ENCODE results near the gene RASL10B. TPM values are rescaled to one million over a fixed set of nuclear protein-coding genes. Genes with fewer than 3 reads are reported as not detected.

The RASL10B gene
- total RNA-seq, 1 donor from 2014 or later: 1.9 TPM

DNA sequence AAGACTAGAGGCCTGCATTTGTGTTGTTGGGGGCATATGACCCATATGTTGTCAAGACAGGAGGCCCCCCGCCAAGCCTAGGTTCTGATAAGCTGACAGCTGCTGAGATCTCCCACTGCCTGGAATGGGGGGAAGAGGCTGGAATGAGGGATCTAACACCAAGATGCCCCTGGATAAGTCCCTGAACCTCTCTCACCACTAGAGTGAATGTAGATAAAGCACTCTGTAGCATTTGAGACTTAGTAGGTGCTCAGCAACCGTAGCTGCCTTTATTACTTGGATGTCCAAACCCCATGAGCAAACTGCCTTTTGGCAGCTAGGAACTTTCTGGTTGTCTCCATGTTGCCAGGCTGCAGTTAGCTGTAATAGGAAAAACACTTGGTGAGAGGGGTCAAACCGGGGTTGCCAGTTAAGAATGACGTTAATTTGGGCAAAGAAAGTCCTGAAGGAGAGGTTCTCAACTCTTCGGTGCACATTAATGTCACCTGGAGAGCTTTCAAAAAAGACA lies 4.4 kb upstream of the RASL10B start:
- H3K4me3 ChIP-seq: no peak overlapping the region
- no peak for TF ChIP-seq CTCF (IDR thresholded peaks at IDR 0.05)
- ATAC-seq: no peak
- intact Hi-C loops (cut with DNase I): no loop called here
- H3K36me3 ChIP-seq: peaks cover 52% of the 10 kb centered on the region
- no peak for DNase-seq
- H3K27me3 ChIP-seq (ENCODE audit: low read depth): no peaks in the 10 kb centered on the region
- peaks cover 12% of the 10 kb centered on the region for H3K4me1 ChIP-seq
- H3K27ac ChIP-seq: no peak overlapping the region
- no peaks in the 10 kb centered on the region for H3K9me3 ChIP-seq

- Histone ChIP-seq H3K27ac (no peak overlapping the region), H3K36me3 (peaks cover 48% of the 10 kb centered on the region), H3K4me3 (no peak overlapping the region), H3K9me3 (no peaks in the 10 kb centered on the region), H3K4me1 (peaks cover 17% of the 10 kb centered on the region), H3K27me3 (ENCODE audit: low read depth) (no peaks in the 10 kb centered on the region)
- DNase-seq: no peak
- intact Hi-C loops (cut with DNase I): no loop called here
- no peak for ATAC-seq
- TF ChIP-seq CTCF (IDR thresholded peaks at IDR 0.05): no peak
Measured at GRCh38 chr17:35727635-35728034, 3.8 kb upstream of the RASL10B start.

DNA sequence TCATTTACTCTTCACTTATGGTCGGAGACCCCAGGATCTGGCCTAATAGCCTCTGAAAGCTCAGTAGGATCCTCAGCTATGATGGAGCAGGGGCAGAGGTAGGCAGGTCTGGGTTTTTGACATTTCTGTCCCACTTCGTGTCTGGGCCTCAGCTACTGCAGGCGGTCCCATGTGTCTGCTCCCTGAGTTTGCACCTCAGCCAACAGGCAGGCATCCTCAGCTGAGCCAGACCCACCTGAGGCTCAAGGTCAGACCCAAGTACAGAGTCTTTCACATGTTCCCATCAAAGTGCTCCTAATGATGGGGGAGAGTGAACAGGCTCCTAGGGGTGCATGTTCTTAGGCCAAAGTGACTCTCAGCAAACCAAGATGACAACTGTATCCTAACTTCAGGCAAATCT lies 2.9 kb upstream of the RASL10B start:
- ATAC-seq (no peak), DNase-seq (no peak)
- intact Hi-C loops (cut with DNase I): no loop called here
- no peak for TF ChIP-seq CTCF (IDR thresholded peaks at IDR 0.05)
- H3K27me3 ChIP-seq (ENCODE audit: low read depth): no peaks in the 10 kb centered on the region
- H3K9me3 ChIP-seq: no peaks in the 10 kb centered on the region
- peaks cover 17% of the 10 kb centered on the region for H3K4me1 ChIP-seq
- no peak overlapping the region for H3K4me3 ChIP-seq
- H3K27ac ChIP-seq: no peak overlapping the region
- H3K36me3 ChIP-seq: peaks cover 39% of the 10 kb centered on the region

- TF ChIP-seq CTCF (IDR thresholded peaks at IDR 0.05): no peak
- no peaks in the 10 kb centered on the region for H3K27me3 ChIP-seq (ENCODE audit: low read depth)
- H3K36me3 ChIP-seq: peaks cover 30% of the 10 kb centered on the region
- intact Hi-C loops (cut with DNase I): no loop called here
- no peak for DNase-seq
- no peaks in the 10 kb centered on the region for H3K9me3 ChIP-seq
- no peak overlapping the region for H3K4me3 ChIP-seq
- H3K27ac ChIP-seq: no peak overlapping the region
- no peak for ATAC-seq
- peaks cover 17% of the 10 kb centered on the region for H3K4me1 ChIP-seq
Measured at GRCh38 chr17:35729405-35729833, 2.0 kb upstream of the RASL10B start.

- Histone ChIP-seq H3K4me3 (no peak overlapping the region), H3K27me3 (ENCODE audit: low read depth) (no peaks in the 10 kb centered on the region), H3K36me3 (peaks cover 19% of the 10 kb centered on the region), H3K9me3 (no peaks in the 10 kb centered on the region), H3K4me1 (peaks cover 17% of the 10 kb centered on the region), H3K27ac (no peak overlapping the region)
- intact Hi-C loops (cut with DNase I): no loop called here
- ATAC-seq (no peak), DNase-seq (no peak)
- no peak for TF ChIP-seq CTCF (IDR thresholded peaks at IDR 0.05)
Measured at GRCh38 chr17:35730400-35731005, 936 bp upstream of the RASL10B start.
